ENCODE data around the gene FASLG. TPM values are rescaled to one million over a fixed set of nuclear protein-coding genes. Genes with fewer than 3 reads are reported as not detected.

FASLG gene
- polyA plus RNA-seq, 3 donors: not detected

DNA sequence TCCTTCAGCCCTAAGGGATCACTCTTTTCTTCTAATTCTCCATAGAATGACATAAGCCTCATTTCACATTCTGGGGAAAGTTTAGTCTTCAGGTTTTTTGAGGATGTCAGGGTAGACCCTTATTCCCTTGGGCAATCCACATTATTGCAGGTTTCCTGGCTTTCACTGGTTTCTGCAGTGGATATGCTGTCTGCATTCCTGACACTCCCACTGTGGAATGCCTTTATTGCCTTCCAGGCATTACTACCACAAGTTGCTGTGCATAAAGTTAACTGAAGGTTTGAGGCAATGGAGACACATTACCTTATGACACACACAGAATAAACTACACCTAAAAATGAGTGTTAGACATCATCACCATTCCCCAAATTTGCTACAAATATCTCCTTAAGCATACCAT, 12.7 kb downstream of the FASLG start:
- peaks cover 0 to 4% (median 0%) of the 10 kb centered on the region in 7 donors for H3K9me3 Mint-ChIP-seq
- H3K4me1 ChIP-seq (ENCODE audit: control insufficient read depth in 1 of 2, insufficient read depth in 2 of 2, low read length in 2 of 2): no peaks in the 10 kb centered on the region
- H3K79me2 ChIP-seq (ENCODE audit: insufficient read depth, low read length): no peaks in the 10 kb centered on the region
- H3K4me1 Mint-ChIP-seq: no peaks in the 10 kb centered on the region
- DNase-seq: no peak
- no peak overlapping the region for H3K4me3 Mint-ChIP-seq
- peaks cover 0 to 3% (median 3%) of the 10 kb centered on the region in 3 donors for H3K27me3 Mint-ChIP-seq (ENCODE audit: low read depth in 3 of 3)
- H3K9ac ChIP-seq (ENCODE audit: insufficient read depth, low read length, poor library complexity, severe bottlenecking): no peak overlapping the region
- no peaks in the 10 kb centered on the region for H3K9me3 ChIP-seq (replicated peaks in 1 of 2; ENCODE audit: control insufficient read depth in 1 of 2, insufficient read depth in 1 of 2, low read length in 2 of 2)
- H3K36me3 Mint-ChIP-seq: no peaks in the 10 kb centered on the region
- TF ChIP-seq, protein P1, sequence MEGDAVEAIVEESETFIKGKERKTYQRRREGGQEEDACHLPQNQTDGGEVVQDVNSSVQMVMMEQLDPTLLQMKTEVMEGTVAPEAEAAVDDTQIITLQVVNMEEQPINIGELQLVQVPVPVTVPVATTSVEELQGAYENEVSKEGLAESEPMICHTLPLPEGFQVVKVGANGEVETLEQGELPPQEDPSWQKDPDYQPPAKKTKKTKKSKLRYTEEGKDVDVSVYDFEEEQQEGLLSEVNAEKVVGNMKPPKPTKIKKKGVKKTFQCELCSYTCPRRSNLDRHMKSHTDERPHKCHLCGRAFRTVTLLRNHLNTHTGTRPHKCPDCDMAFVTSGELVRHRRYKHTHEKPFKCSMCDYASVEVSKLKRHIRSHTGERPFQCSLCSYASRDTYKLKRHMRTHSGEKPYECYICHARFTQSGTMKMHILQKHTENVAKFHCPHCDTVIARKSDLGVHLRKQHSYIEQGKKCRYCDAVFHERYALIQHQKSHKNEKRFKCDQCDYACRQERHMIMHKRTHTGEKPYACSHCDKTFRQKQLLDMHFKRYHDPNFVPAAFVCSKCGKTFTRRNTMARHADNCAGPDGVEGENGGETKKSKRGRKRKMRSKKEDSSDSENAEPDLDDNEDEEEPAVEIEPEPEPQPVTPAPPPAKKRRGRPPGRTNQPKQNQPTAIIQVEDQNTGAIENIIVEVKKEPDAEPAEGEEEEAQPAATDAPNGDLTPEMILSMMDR (IDR thresholded peaks at IDR 0.05): no peak
- no peak overlapping the region for H3K27ac Mint-ChIP-seq
- intact Hi-C loops (cut with micrococcal nuclease): no loop called here
- no peaks in the 10 kb centered on the region for H3K27me3 ChIP-seq (ENCODE audit: control insufficient read depth in 2 of 2, insufficient read depth in 2 of 2, low read length in 2 of 2)
- H4K20me1 ChIP-seq (ENCODE audit: insufficient read depth, low read length): no peaks in the 10 kb centered on the region
- no peak overlapping the region for H3K4me2 ChIP-seq (replicated peaks; ENCODE audit: extremely low read depth, low read length, poor library complexity, severe bottlenecking)
- H3K36me3 ChIP-seq (replicated peaks in 1 of 2; ENCODE audit: control insufficient read depth in 1 of 2, insufficient read depth in 2 of 2, low read length in 2 of 2): no peaks in the 10 kb centered on the region
- no peak overlapping the region for H3K27ac ChIP-seq (ENCODE audit: low read depth in 1 of 2, low read length in 2 of 2)
- H3K4me3 ChIP-seq (replicated peaks in 1 of 3; ENCODE audit: low read depth in 2 of 3, low read length in 3 of 3): no peak overlapping the region
- H2AFZ ChIP-seq (ENCODE audit: insufficient read depth, low read depth, low read length, poor library complexity, severe bottlenecking): no peak overlapping the region

DNA sequence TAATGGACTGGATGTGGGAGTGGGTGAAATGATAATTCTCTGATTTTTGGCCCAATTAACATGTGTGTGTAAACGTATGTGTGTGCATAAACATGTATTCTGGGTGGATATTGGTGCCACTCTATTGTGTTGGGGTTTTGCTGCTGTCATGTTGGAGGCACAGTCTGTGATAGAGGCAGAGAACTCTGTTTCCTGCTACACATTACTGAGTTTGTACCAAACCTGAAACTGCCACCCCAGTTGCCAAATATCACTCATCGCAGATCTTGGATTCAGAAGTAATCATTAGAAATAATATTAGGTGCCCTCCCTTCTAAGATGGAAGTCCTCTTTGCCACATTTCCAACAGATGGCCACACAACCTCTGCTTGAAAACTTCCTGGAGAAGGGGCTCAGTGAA, 13.8 kb downstream of the FASLG start:
- peaks cover 0 to 3% (median 3%) of the 10 kb centered on the region in 3 donors for H3K27me3 Mint-ChIP-seq (ENCODE audit: low read depth in 3 of 3)
- H3K36me3 Mint-ChIP-seq: no peaks in the 10 kb centered on the region
- Histone ChIP-seq H3K4me1 (ENCODE audit: control insufficient read depth in 1 of 2, insufficient read depth in 2 of 2, low read length in 2 of 2) (no peaks in the 10 kb centered on the region), H3K79me2 (ENCODE audit: insufficient read depth, low read length) (no peaks in the 10 kb centered on the region), H4K20me1 (ENCODE audit: insufficient read depth, low read length) (no peaks in the 10 kb centered on the region), H3K4me3 (replicated peaks in 1 of 3; ENCODE audit: low read depth in 2 of 3, low read length in 3 of 3) (no peak overlapping the region), H3K9ac (ENCODE audit: insufficient read depth, low read length, poor library complexity, severe bottlenecking) (no peak overlapping the region), H3K36me3 (replicated peaks in 1 of 2; ENCODE audit: control insufficient read depth in 1 of 2, insufficient read depth in 2 of 2, low read length in 2 of 2) (no peaks in the 10 kb centered on the region), H3K9me3 (replicated peaks in 1 of 2; ENCODE audit: control insufficient read depth in 1 of 2, insufficient read depth in 1 of 2, low read length in 2 of 2) (no peaks in the 10 kb centered on the region), H3K27ac (ENCODE audit: low read depth in 1 of 2, low read length in 2 of 2) (no peak overlapping the region), H3K27me3 (ENCODE audit: control insufficient read depth in 2 of 2, insufficient read depth in 2 of 2, low read length in 2 of 2) (no peaks in the 10 kb centered on the region), H2AFZ (ENCODE audit: insufficient read depth, low read depth, low read length, poor library complexity, severe bottlenecking) (no peak overlapping the region), H3K4me2 (replicated peaks; ENCODE audit: extremely low read depth, low read length, poor library complexity, severe bottlenecking) (no peak overlapping the region)
- no peak for DNase-seq
- H3K4me1 Mint-ChIP-seq: no peaks in the 10 kb centered on the region
- TF ChIP-seq, protein P1 (IDR thresholded peaks at IDR 0.05): no peak
- H3K4me3 Mint-ChIP-seq: no peak overlapping the region
- H3K27ac Mint-ChIP-seq: no peak overlapping the region
- intact Hi-C loops (cut with micrococcal nuclease): no loop called here
- peaks cover 0 to 4% (median 0%) of the 10 kb centered on the region in 7 donors for H3K9me3 Mint-ChIP-seq
- 100% methylated on average over 1 of the region's 2 CpGs for whole genome bisulfite sequencing (ENCODE audit: insufficient coverage)
